HL-60/S4 (cell line): ENCODE measurements around the gene TRPC1.
"Not testable (repeated sequence)": the region's sequence is repeated elsewhere in the genome, so short reads cannot be mapped to it uniquely, and the experiment has no call there.

Source experiments
- in situ Hi-C: fragments of 300-500 bp; cut with MboI; formaldehyde crosslinking; loops from 2 replicates; pipeline ENCODE4 v1.14.3; 2022; ENCODE audit warnings: low sequenced_read_pairs

The TRPC1 gene

GRCh38 chr3:142723968-142724681 lies at the start of gene TRPC1:
Gene TRPC1 (plus strand): TSS chr3:142724034. CDS start chr3:142724560, 526 bp downstream.
- in situ Hi-C loops, result no loop called here

- in situ Hi-C loops, result no loop called here
These were observed 47.7 kb upstream of the TRPC1 start for GRCh38 chr3:142676151-142676550.

GRCh38 chr3:142680710-142681109 lies 43.1 kb upstream of the TRPC1 start:
- in situ Hi-C loops, result no loop called here

GRCh38 chr3:142690613-142691012 lies 33.2 kb upstream of the TRPC1 start:
- in situ Hi-C loops, result no loop called here

- in situ Hi-C loops, result no loop called here
These were observed 32.3 kb upstream of the TRPC1 start for GRCh38 chr3:142691527-142691926.

- in situ Hi-C loops, result no loop called here
These were observed 30.5 kb upstream of the TRPC1 start for GRCh38 chr3:142693136-142693853.

- in situ Hi-C loops, result no loop called here
These were observed 29.6 kb upstream of the TRPC1 start for GRCh38 chr3:142694225-142694624.

GRCh38 chr3:142705198-142705597 lies 18.6 kb upstream of the TRPC1 start:
- in situ Hi-C loops, result no loop called here

GRCh38 chr3:142706321-142707127 lies 17.3 kb upstream of the TRPC1 start:
- in situ Hi-C loops, result no loop called here

GRCh38 chr3:142709207-142709606 lies 14.6 kb upstream of the TRPC1 start:
- in situ Hi-C loops, result no loop called here

- in situ Hi-C loops, result not testable (repeated sequence)
These were observed 9.0 kb upstream of the TRPC1 start for GRCh38 chr3:142714882-142715281.

GRCh38 chr3:142716102-142716501 lies 7.7 kb upstream of the TRPC1 start:
- in situ Hi-C loops, result no loop called here

GRCh38 chr3:142723665-142723967 lies 218 bp upstream of the TRPC1 start:
- in situ Hi-C loops, result no loop called here

- in situ Hi-C loops, result no loop called here
These were observed 985 bp downstream of the TRPC1 start for GRCh38 chr3:142724682-142725356.

- in situ Hi-C loops, result no loop called here
These were observed 1.5 kb downstream of the TRPC1 start for GRCh38 chr3:142725357-142725739.

GRCh38 chr3:142726017-142726416 lies 2.2 kb downstream of the TRPC1 start:
- in situ Hi-C loops, result no loop called here

GRCh38 chr3:142732066-142732465 lies 8.2 kb downstream of the TRPC1 start:
- in situ Hi-C loops, result no loop called here

GRCh38 chr3:142734834-142735233 lies 11.0 kb downstream of the TRPC1 start:
- in situ Hi-C loops, result no loop called here

GRCh38 chr3:142735462-142735861 lies 11.6 kb downstream of the TRPC1 start:
- in situ Hi-C loops, result no loop called here

- in situ Hi-C loops, result no loop called here
These were observed 14.6 kb downstream of the TRPC1 start for GRCh38 chr3:142738396-142738795.

GRCh38 chr3:142746646-142747045 lies 22.8 kb downstream of the TRPC1 start:
- in situ Hi-C loops, result no loop called here
